WTC11 (cell line): Measurements from ENCODE around the gene ATP6V1F. TPM values are rescaled to one million over a fixed set of nuclear protein-coding genes. Genes with fewer than 3 reads are reported as not detected.

ENCODE experiments used
- ATAC-seq: fragments of 200-7000 bp; cut with Tn5 transposase; 2 replicates; pipeline ENCODE4 v1.10.0; 2021; ENCODE audit warnings: mild to moderate bottlenecking, moderate library complexity
- CTCF ChIA-PET: fragments of 300-600 bp; sonication (Branson Sonifier 250); formaldehyde crosslinking; loops from one replicate; lab custom pipeline; 2021; ENCODE audit warnings: antibody characterized with exemption; lab: Charles Lee
- POLR2A ChIA-PET: fragments of 350-600 bp; sonication (Branson Sonifier 250); formaldehyde crosslinking; loops from one replicate; lab custom pipeline; 2021; ENCODE audit warnings: antibody characterized with exemption; lab: Charles Lee
- DNase-seq: peaks from one replicate; pipeline ENCODE4 v3.0.0; 2021; ENCODE audit warnings: low spot score
- H3K27ac Mint-ChIP-seq: 2 replicates; pipeline ENCODE4 v1.8.0; 2021; ENCODE audit warnings: mixed read lengths
- H3K27me3 Mint-ChIP-seq: 2 replicates; pipeline ENCODE4 v1.8.0; 2021; ENCODE audit warnings: low read depth, mild to moderate bottlenecking, moderate library complexity, mixed read lengths
- H3K36me3 Mint-ChIP-seq: 2 replicates; pipeline ENCODE4 v1.8.0; 2021; ENCODE audit warnings: mixed read lengths
- H3K4me1 Mint-ChIP-seq: 2 replicates; pipeline ENCODE4 v1.8.0; 2022; ENCODE audit warnings: mixed read lengths
- H3K4me3 Mint-ChIP-seq: 2 replicates; pipeline ENCODE4 v1.8.0; 2021; ENCODE audit warnings: mild to moderate bottlenecking, moderate library complexity, mixed read lengths
- H3K9me3 Mint-ChIP-seq: 2 replicates; pipeline ENCODE4 v1.8.0; 2021; ENCODE audit warnings: mixed read lengths
- ATF1 ChIP-seq: sonication (generic); formaldehyde crosslinking; IDR thresholded peaks from 2 replicates; pipeline ENCODE4 v1.8.1; 2023; ENCODE audit warnings: mild to moderate bottlenecking, moderate library complexity, missing genetic modification reagents
- CREM ChIP-seq: sonication (generic); formaldehyde crosslinking; IDR thresholded peaks from 2 replicates; pipeline ENCODE4 v1.8.1; 2022; ENCODE audit warnings: mild to moderate bottlenecking, missing genetic modification reagents, moderate library complexity
- E2F5 ChIP-seq: sonication (generic); formaldehyde crosslinking; IDR thresholded peaks from 2 replicates; pipeline ENCODE4 v1.8.1; 2022; ENCODE audit warnings: mild to moderate bottlenecking, moderate library complexity, missing genetic modification reagents
- ELF4 ChIP-seq: sonication (generic); formaldehyde crosslinking; IDR thresholded peaks from 2 replicates; pipeline ENCODE4 v1.8.1; 2022; ENCODE audit warnings: low read depth, mild to moderate bottlenecking, moderate library complexity, missing genetic modification reagents
- GRHL2 ChIP-seq: fragments of 250-450 bp; sonication (Bioruptor Pico); IDR thresholded peaks from 2 replicates; pipeline ENCODE4 v1.8.0; 2022; ENCODE audit warnings: mild to moderate bottlenecking, moderate library complexity; ENCODE audit not compliant: insufficient replicate concordance, severe bottlenecking
- JAZF1 ChIP-seq: fragments of 250-450 bp; sonication (Bioruptor Pico); IDR thresholded peaks from 2 replicates; pipeline ENCODE4 v1.9.0; 2021; ENCODE audit warnings: moderate library complexity, mild to moderate bottlenecking, inconsistent platforms
- JUN ChIP-seq: sonication (generic); formaldehyde crosslinking; IDR thresholded peaks from 2 replicates; pipeline ENCODE4 v1.8.0; 2023; ENCODE audit warnings: mild to moderate bottlenecking, missing genetic modification reagents
- MXD4 ChIP-seq: fragments of 250-450 bp; sonication (Bioruptor Pico); IDR thresholded peaks from 2 replicates; pipeline ENCODE4 v1.8.0; 2021; ENCODE audit warnings: mild to moderate bottlenecking, moderate library complexity, borderline replicate concordance
- NFATC4 ChIP-seq: fragments of 250-450 bp; sonication (Bioruptor Pico); IDR thresholded peaks from 2 replicates; pipeline ENCODE4 v1.9.0; 2021; ENCODE audit warnings: mild to moderate bottlenecking
- NFYB ChIP-seq: sonication (generic); formaldehyde crosslinking; conservative IDR thresholded peaks from 2 replicates; pipeline ENCODE4 v1.8.0; 2022; ENCODE audit warnings: low read depth, missing genetic modification reagents
- NR2C2 ChIP-seq: sonication (generic); formaldehyde crosslinking; IDR thresholded peaks from 2 replicates; pipeline ENCODE4 v1.8.0; 2022; ENCODE audit warnings: mild to moderate bottlenecking, missing genetic modification reagents
- SMAD4 ChIP-seq: sonication (generic); formaldehyde crosslinking; IDR thresholded peaks from 2 replicates; pipeline ENCODE4 v1.8.0; 2022; ENCODE audit warnings: mild to moderate bottlenecking, missing genetic modification reagents
- SP1 ChIP-seq: sonication (generic); formaldehyde crosslinking; conservative IDR thresholded peaks from 2 replicates; pipeline ENCODE4 v1.8.1; 2022; ENCODE audit warnings: missing genetic modification reagents
- ZBTB21 ChIP-seq: sonication (generic); formaldehyde crosslinking; IDR thresholded peaks from 2 replicates; pipeline ENCODE4 v1.8.1; 2023; ENCODE audit warnings: mild to moderate bottlenecking, missing genetic modification reagents, borderline replicate concordance
- ZNF219 ChIP-seq: sonication (generic); formaldehyde crosslinking; IDR thresholded peaks from 2 replicates; pipeline ENCODE4 v1.8.0; 2023; ENCODE audit warnings: missing genetic modification reagents, mild to moderate bottlenecking, borderline replicate concordance
- ZNF281 ChIP-seq: sonication (generic); formaldehyde crosslinking; IDR thresholded peaks from 2 replicates; pipeline ENCODE4 v1.8.0; 2023; ENCODE audit warnings: mild to moderate bottlenecking, missing genetic modification reagents
- ZNF396 ChIP-seq: fragments of 250-450 bp; sonication (Bioruptor Pico); IDR thresholded peaks from 2 replicates; pipeline ENCODE4 v1.8.0; 2021; ENCODE audit warnings: mild to moderate bottlenecking, moderate library complexity, borderline replicate concordance
- total RNA-seq: library from RNA; stranded (reverse); gene quantifications from 3 replicates; pipeline ENCODE4 v1.2.3, GENCODE V29; 2021
- TF ChIP-seq, protein P1 (sequence below): sonication (generic); formaldehyde crosslinking; IDR thresholded peaks from 2 replicates; pipeline ENCODE4 v1.8.1; 2023; ENCODE audit warnings: mild to moderate bottlenecking, missing genetic modification reagents
- TF ChIP-seq, protein P2 (sequence below): sonication (generic); formaldehyde crosslinking; IDR thresholded peaks from 2 replicates; pipeline ENCODE4 v1.8.1; 2023; ENCODE audit warnings: mild to moderate bottlenecking, missing genetic modification reagents, moderate library complexity
- TF ChIP-seq, protein P3 (sequence below): sonication (generic); formaldehyde crosslinking; IDR thresholded peaks from 2 replicates; pipeline ENCODE4 v1.8.0; 2022; ENCODE audit warnings: missing genetic modification reagents

The ATP6V1F gene
- total RNA-seq, 1 experiment from 2014 or later = 117 TPM

- Mint-ChIP-seq H3K27ac (no peak overlapping the region), H3K4me3 (no peak overlapping the region), H3K4me1 (peaks cover 8% of the 10 kb centered on the region), H3K9me3 (no peaks in the 10 kb centered on the region), H3K27me3 (no peaks in the 10 kb centered on the region; the same call in 1 of the 2 replicates), H3K36me3 (no peaks in the 10 kb centered on the region)
- TF ChIP-seq ZNF219 (CRISPR knock-in tag) = no peak
- no peak for TF ChIP-seq NFYB (CRISPR knock-in tag)
- no peak for TF ChIP-seq JUN (CRISPR knock-in tag)
- TF ChIP-seq NR2C2 = no peak
- TF ChIP-seq ELF4 (CRISPR knock-in tag) = no peak
- TF ChIP-seq, protein P1, sequence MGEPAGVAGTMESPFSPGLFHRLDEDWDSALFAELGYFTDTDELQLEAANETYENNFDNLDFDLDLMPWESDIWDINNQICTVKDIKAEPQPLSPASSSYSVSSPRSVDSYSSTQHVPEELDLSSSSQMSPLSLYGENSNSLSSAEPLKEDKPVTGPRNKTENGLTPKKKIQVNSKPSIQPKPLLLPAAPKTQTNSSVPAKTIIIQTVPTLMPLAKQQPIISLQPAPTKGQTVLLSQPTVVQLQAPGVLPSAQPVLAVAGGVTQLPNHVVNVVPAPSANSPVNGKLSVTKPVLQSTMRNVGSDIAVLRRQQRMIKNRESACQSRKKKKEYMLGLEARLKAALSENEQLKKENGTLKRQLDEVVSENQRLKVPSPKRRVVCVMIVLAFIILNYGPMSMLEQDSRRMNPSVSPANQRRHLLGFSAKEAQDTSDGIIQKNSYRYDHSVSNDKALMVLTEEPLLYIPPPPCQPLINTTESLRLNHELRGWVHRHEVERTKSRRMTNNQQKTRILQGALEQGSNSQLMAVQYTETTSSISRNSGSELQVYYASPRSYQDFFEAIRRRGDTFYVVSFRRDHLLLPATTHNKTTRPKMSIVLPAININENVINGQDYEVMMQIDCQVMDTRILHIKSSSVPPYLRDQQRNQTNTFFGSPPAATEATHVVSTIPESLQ = no peak
- no peak for TF ChIP-seq MXD4 (CRISPR knock-in tag)
- TF ChIP-seq CREM (CRISPR knock-in tag) = no peak
- TF ChIP-seq ATF1 (CRISPR knock-in tag) = no peak
- TF ChIP-seq, protein P2, sequence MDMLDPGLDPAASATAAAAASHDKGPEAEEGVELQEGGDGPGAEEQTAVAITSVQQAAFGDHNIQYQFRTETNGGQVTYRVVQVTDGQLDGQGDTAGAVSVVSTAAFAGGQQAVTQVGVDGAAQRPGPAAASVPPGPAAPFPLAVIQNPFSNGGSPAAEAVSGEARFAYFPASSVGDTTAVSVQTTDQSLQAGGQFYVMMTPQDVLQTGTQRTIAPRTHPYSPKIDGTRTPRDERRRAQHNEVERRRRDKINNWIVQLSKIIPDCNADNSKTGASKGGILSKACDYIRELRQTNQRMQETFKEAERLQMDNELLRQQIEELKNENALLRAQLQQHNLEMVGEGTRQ = no peak
- TF ChIP-seq ZNF281 (CRISPR knock-in tag) = no peak
- no peak for TF ChIP-seq GRHL2 (CRISPR knock-in tag)
- no peak for TF ChIP-seq ZBTB21
- no peak for TF ChIP-seq ZNF396 (CRISPR knock-in tag)
- no peak for TF ChIP-seq E2F5 (CRISPR knock-in tag)
- TF ChIP-seq JAZF1 (CRISPR knock-in tag) = no peak
- TF ChIP-seq NFATC4 = no peak
- TF ChIP-seq, protein P3, sequence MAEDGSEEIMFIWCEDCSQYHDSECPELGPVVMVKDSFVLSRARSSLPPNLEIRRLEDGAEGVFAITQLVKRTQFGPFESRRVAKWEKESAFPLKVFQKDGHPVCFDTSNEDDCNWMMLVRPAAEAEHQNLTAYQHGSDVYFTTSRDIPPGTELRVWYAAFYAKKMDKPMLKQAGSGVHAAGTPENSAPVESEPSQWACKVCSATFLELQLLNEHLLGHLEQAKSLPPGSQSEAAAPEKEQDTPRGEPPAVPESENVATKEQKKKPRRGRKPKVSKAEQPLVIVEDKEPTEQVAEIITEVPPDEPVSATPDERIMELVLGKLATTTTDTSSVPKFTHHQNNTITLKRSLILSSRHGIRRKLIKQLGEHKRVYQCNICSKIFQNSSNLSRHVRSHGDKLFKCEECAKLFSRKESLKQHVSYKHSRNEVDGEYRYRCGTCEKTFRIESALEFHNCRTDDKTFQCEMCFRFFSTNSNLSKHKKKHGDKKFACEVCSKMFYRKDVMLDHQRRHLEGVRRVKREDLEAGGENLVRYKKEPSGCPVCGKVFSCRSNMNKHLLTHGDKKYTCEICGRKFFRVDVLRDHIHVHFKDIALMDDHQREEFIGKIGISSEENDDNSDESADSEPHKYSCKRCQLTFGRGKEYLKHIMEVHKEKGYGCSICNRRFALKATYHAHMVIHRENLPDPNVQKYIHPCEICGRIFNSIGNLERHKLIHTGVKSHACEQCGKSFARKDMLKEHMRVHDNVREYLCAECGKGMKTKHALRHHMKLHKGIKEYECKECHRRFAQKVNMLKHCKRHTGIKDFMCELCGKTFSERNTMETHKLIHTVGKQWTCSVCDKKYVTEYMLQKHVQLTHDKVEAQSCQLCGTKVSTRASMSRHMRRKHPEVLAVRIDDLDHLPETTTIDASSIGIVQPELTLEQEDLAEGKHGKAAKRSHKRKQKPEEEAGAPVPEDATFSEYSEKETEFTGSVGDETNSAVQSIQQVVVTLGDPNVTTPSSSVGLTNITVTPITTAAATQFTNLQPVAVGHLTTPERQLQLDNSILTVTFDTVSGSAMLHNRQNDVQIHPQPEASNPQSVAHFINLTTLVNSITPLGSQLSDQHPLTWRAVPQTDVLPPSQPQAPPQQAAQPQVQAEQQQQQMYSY = no peak
- TF ChIP-seq SP1 = no peak
- TF ChIP-seq SMAD4 (CRISPR knock-in tag) = no peak
- ChIA-PET CTCF (interaction anchor here (1.0 to 4.4 kb wide), 9 partner anchors 8 to 102 kb away, joined by 3 to 97 read pairs (median 7); partner anchors contain the start of genes ATP6V1F and CALU), POLR2A (interaction anchor here (0.6 to 1.4 kb wide), 2 partner anchors 8 to 35 kb away, joined by 3 read pairs; no protein-coding TSS in a partner anchor)
- no peak for ATAC-seq
- no peak for DNase-seq
These were observed 22.1 kb upstream of the ATP6V1F start for GRCh38 chr7:128840326-128841170.
